CD14-positive monocyte (primary cell): ENCODE measurements around the gene UROC1. TPM values are rescaled to one million over a fixed set of nuclear protein-coding genes. Genes with fewer than 3 reads are reported as not detected.

Experiments used
- DNase-seq, 3 donors: peaks; one replicate each; pipeline ENCODE4 v3.0.0-alpha.2; 2011 to 2022
- H2AFZ ChIP-seq: 2 replicates; pipeline ENCODE4 v1.6.0; 2012; ENCODE audit warnings: mild to moderate bottlenecking, low read depth, low read length, inconsistent platforms; ENCODE audit not compliant: insufficient read depth, poor library complexity, severe bottlenecking
- H3K27ac ChIP-seq, 2 donors: 1 replicate in 1 of 2; 2 replicates in 1 of 2; pipeline ENCODE4 v1.5.1; 2012 to 2013; ENCODE audit warnings: low read length in 2 of 2, control low read depth in 1 of 2, inconsistent platforms in 1 of 2, low read depth in 1 of 2, mild to moderate bottlenecking in 1 of 2
- H3K27me3 ChIP-seq, 2 donors: one replicate each; pipeline versions ENCODE4 v1.6.0 to v1.6.1; 2011 to 2013; ENCODE audit warnings: low read length in 2 of 2; ENCODE audit not compliant: control insufficient read depth in 2 of 2, insufficient read depth in 2 of 2
- H3K36me3 ChIP-seq, 2 donors: replicated peaks in 1 of 2; 1 replicate in 1 of 2; 2 replicates in 1 of 2; pipeline versions ENCODE4 v1.5.1 to v1.6.1; 2012 to 2013; ENCODE audit warnings: low read length in 2 of 2, control low read depth in 1 of 2, inconsistent platforms in 1 of 2, mild to moderate bottlenecking in 1 of 2; ENCODE audit not compliant: insufficient read depth in 2 of 2, control insufficient read depth in 1 of 2
- H3K4me1 ChIP-seq, 2 donors: 1 replicate in 1 of 2; 2 replicates in 1 of 2; pipeline versions ENCODE4 v1.5.1 to v1.6.1; 2012 to 2013; ENCODE audit warnings: low read length in 2 of 2, control low read depth in 1 of 2, inconsistent platforms in 1 of 2, mild to moderate bottlenecking in 1 of 2, moderate library complexity in 1 of 2; ENCODE audit not compliant: insufficient read depth in 2 of 2, control insufficient read depth in 1 of 2
- H3K4me2 ChIP-seq: replicated peaks from 2 replicates; pipeline ENCODE3; 2012; ENCODE audit warnings: low read length, moderate library complexity, mild to moderate bottlenecking; ENCODE audit not compliant: poor library complexity, severe bottlenecking; ENCODE audit errors: extremely low read depth
- H3K4me3 ChIP-seq, 3 experiments: fragments of 200-600 bp in 1 of 3; sonication (generic) in 1 of 3; replicated peaks in 1 of 3; 1 replicate in 2 of 3; 2 replicates in 1 of 3; pipeline ENCODE4 v1.5.1; 2011 to 2013; ENCODE audit warnings: low read length in 3 of 3, mild to moderate bottlenecking in 3 of 3, control low read depth in 2 of 3, low read depth in 2 of 3, inconsistent platforms in 1 of 3, moderate library complexity in 1 of 3
- H3K79me2 ChIP-seq: 2 replicates; pipeline ENCODE4 v1.6.0; 2012; ENCODE audit warnings: mild to moderate bottlenecking, control low read depth, inconsistent platforms, low read length, moderate library complexity; ENCODE audit not compliant: insufficient read depth
- H3K9ac ChIP-seq: 2 replicates; pipeline ENCODE4 v1.6.0; 2017; ENCODE audit warnings: low read length, mild to moderate bottlenecking; ENCODE audit not compliant: insufficient read depth, poor library complexity, severe bottlenecking
- H3K9me3 ChIP-seq, 2 donors: replicated peaks in 1 of 2; 1 replicate in 1 of 2; 2 replicates in 1 of 2; pipeline versions ENCODE4 v1.5.1 to v1.6.1; 2012 to 2013; ENCODE audit warnings: low read length in 2 of 2, control low read depth in 1 of 2; ENCODE audit not compliant: control insufficient read depth in 1 of 2, insufficient read depth in 1 of 2
- H4K20me1 ChIP-seq: 2 replicates; pipeline ENCODE4 v1.6.0; 2012; ENCODE audit warnings: mild to moderate bottlenecking, low read length, control low read depth, moderate library complexity; ENCODE audit not compliant: insufficient read depth
- H3K27ac Mint-ChIP-seq, 7 donors: one replicate each; pipeline ENCODE4 v1.8.0; 2020; ENCODE audit warnings: mild to moderate bottlenecking in 7 of 7, mixed read lengths in 7 of 7, moderate library complexity in 6 of 7, inconsistent platforms in 2 of 7
- H3K27me3 Mint-ChIP-seq, 3 donors: one replicate each; pipeline ENCODE4 v1.8.0; 2021 to 2022; ENCODE audit warnings: low read depth in 3 of 3, mild to moderate bottlenecking in 3 of 3, mixed read lengths in 3 of 3, moderate library complexity in 3 of 3, inconsistent platforms in 1 of 3
- H3K36me3 Mint-ChIP-seq, 2 donors: one replicate each; pipeline ENCODE4 v1.8.0; 2020; ENCODE audit warnings: mixed read lengths in 2 of 2, inconsistent platforms in 1 of 2, mild to moderate bottlenecking in 1 of 2
- H3K4me1 Mint-ChIP-seq: one replicate; pipeline ENCODE4 v1.8.0; 2020; ENCODE audit warnings: mild to moderate bottlenecking, mixed read lengths
- H3K4me3 Mint-ChIP-seq, 2 donors: one replicate each; pipeline ENCODE4 v1.8.0; 2020; ENCODE audit warnings: mild to moderate bottlenecking in 2 of 2, mixed read lengths in 2 of 2, moderate library complexity in 1 of 2
- H3K9me3 Mint-ChIP-seq, 7 donors: one replicate each; pipeline ENCODE4 v1.8.0; 2020 to 2022; ENCODE audit warnings: mixed read lengths in 7 of 7, mild to moderate bottlenecking in 6 of 7, moderate library complexity in 6 of 7, inconsistent platforms in 2 of 7
- CTCF ChIP-seq: fragments of 200-600 bp; IDR thresholded peaks from one replicate; pipeline ENCODE4 v1.8.0; 2022; ENCODE audit warnings: antibody characterized with exemption, mild to moderate bottlenecking
- WGBS: methylation state at CpG from one replicate; pipeline ENCODE4 v1.1.5; 2013; ENCODE audit warnings: missing lambda C conversion rate; ENCODE audit not compliant: insufficient coverage; 5-methylcytosine and 5-hydroxymethylcytosine counted together
- intact Hi-C, 2 donors: fragments of 100-400 bp; cut with micrococcal nuclease; formaldehyde crosslinking; loops; one replicate each; pipeline versions ENCODE4 v1.15.0 to v1.15.1; 2023
- polyA plus RNA-seq, 3 donors: library from polyadenylated mRNA; depleted of rRNA in 1 of 3; unstranded in 2 of 3; stranded (reverse) in 1 of 3; fragments of 300-500 nt in 2 of 3; fragments of >200 nt in 1 of 3; fragmentation: Illumina TruSeq in 2 of 3; gene quantifications; 1 replicate in 2 of 3; 2 replicates in 1 of 3; pipeline ENCODE4 v1.2.3, GENCODE V29; 2012 to 2021

Gene UROC1
- polyA plus RNA-seq, 3 donors, result not detected

GRCh38 chr3:126514161-126514560 lies 3.4 kb downstream of the UROC1 start:
- Mint-ChIP-seq H3K4me3 (no peak overlapping the region), H3K36me3 (no peaks in the 10 kb centered on the region), H3K9me3 (no peaks in the 10 kb centered on the region), H3K4me1 (no peaks in the 10 kb centered on the region), H3K27me3 (no peaks in the 10 kb centered on the region), H3K27ac (no peak overlapping the region)
- Histone ChIP-seq H3K27me3 (no peaks in the 10 kb centered on the region), H3K9ac (no peak overlapping the region), H3K27ac (no peak overlapping the region), H3K4me3 (no peak overlapping the region), H3K36me3 (no peaks in the 10 kb centered on the region), H3K4me1 (no peaks in the 10 kb centered on the region), H4K20me1 (no peaks in the 10 kb centered on the region), H3K4me2 (no peak overlapping the region), H3K9me3 (no peaks in the 10 kb centered on the region), H3K79me2 (no peaks in the 10 kb centered on the region), H2AFZ (no peak overlapping the region)
- 96% methylated on average over 9 of the region's 11 CpGs for WGBS
- intact Hi-C loops, result no loop called here
- no peak for TF ChIP-seq CTCF
- DNase-seq, result no peak

- no peaks in the 10 kb centered on the region for H3K79me2 ChIP-seq
- no peak overlapping the region for H3K4me2 ChIP-seq
- no peaks in the 10 kb centered on the region for H3K4me1 Mint-ChIP-seq
- H3K9ac ChIP-seq, result no peak overlapping the region
- no peak for TF ChIP-seq CTCF
- H3K4me3 Mint-ChIP-seq, result no peak overlapping the region
- H3K27me3 Mint-ChIP-seq, result peaks cover 0 to 2% (median 0%) of the 10 kb centered on the region in 3 donors
- no peak for DNase-seq
- H3K27ac Mint-ChIP-seq, result no peak overlapping the region
- H3K36me3 ChIP-seq, result no peaks in the 10 kb centered on the region
- no peaks in the 10 kb centered on the region for H4K20me1 ChIP-seq
- WGBS, result 92% methylated on average over 8 of the region's 12 CpGs
- H2AFZ ChIP-seq, result no peak overlapping the region
- H3K9me3 Mint-ChIP-seq, result no peaks in the 10 kb centered on the region
- H3K27ac ChIP-seq, result no peak overlapping the region
- no peaks in the 10 kb centered on the region for H3K4me1 ChIP-seq
- no peak overlapping the region for H3K4me3 ChIP-seq
- intact Hi-C loops, result no loop called here
- H3K27me3 ChIP-seq, result no peaks in the 10 kb centered on the region
- H3K9me3 ChIP-seq, result no peaks in the 10 kb centered on the region
- no peaks in the 10 kb centered on the region for H3K36me3 Mint-ChIP-seq
Measured at GRCh38 chr3:126512916-126513650, 4.5 kb downstream of the UROC1 start.
